ENCODE data around the gene FSCN2.
"Not testable (repeated sequence)": the region's sequence is repeated elsewhere in the genome, so short reads cannot be mapped to it uniquely, and the experiment has no call there.

FSCN2 gene

GRCh38 chr17:81528651-81529436 is 667 bp downstream of the FSCN2 start:
- no peak for DNase-seq

GRCh38 chr17:81529437-81529803 is 1.2 kb downstream of the FSCN2 start:
- no peak for DNase-seq

GRCh38 chr17:81531013-81531412 is 2.8 kb downstream of the FSCN2 start:
- not testable (repeated sequence) for DNase-seq

- not testable (repeated sequence) for DNase-seq
Observed at GRCh38 chr17:81531998-81532404, 3.8 kb downstream of the FSCN2 start.

GRCh38 chr17:81532490-81533287 is 4.5 kb downstream of the FSCN2 start:
- DNase-seq: no peak

- no peak for DNase-seq
Observed at GRCh38 chr17:81533339-81534141, 5.4 kb downstream of the FSCN2 start.

GRCh38 chr17:81534157-81535006 is 6.2 kb downstream of the FSCN2 start:
- DNase-seq: no peak

- no peak for DNase-seq
Observed at GRCh38 chr17:81535007-81535328, 6.8 kb downstream of the FSCN2 start.

GRCh38 chr17:81535480-81536298 is 7.5 kb downstream of the FSCN2 start:
- DNase-seq: no peak

GRCh38 chr17:81536299-81537290 is 8.4 kb downstream of the FSCN2 start:
- no peak for DNase-seq

GRCh38 chr17:81537343-81537855 is 9.2 kb downstream of the FSCN2 start:
- no peak for DNase-seq

- no peak for DNase-seq
Observed at GRCh38 chr17:81537856-81538555, 9.8 kb downstream of the FSCN2 start.

GRCh38 chr17:81538651-81539570 is 10.7 kb downstream of the FSCN2 start:
- DNase-seq: no peak

GRCh38 chr17:81539571-81539900 is 11.4 kb downstream of the FSCN2 start:
- no peak for DNase-seq

- DNase-seq: no peak
Observed at GRCh38 chr17:81539961-81540675, 11.9 kb downstream of the FSCN2 start.

- DNase-seq: no peak
Observed at GRCh38 chr17:81540676-81541027, 12.5 kb downstream of the FSCN2 start.

- DNase-seq: no peak
Observed at GRCh38 chr17:81541123-81541522, 12.9 kb downstream of the FSCN2 start.

All from activated CD4-positive, alpha-beta T cell treated with anti-CD3 and anti-CD28 coated beads, Interleukin-2, Interleukin-6, amounts not matched to agents 100 ng/mL and 50 ng/mL, durations not matched to agents 16 hours and 8 hours (primary cell).